C4-2B (cell line): ENCODE measurements around the gene DENND4A.

Source experiments
- ZFX ChIP-seq: fragments of 450-650 bp; IDR thresholded peaks from 2 replicates; pipeline ENCODE4 v1.6.1; 2017
- TF ChIP-seq, protein P1 (sequence below): fragments of 450-650 bp; conservative IDR thresholded peaks from 2 replicates; pipeline ENCODE4 v1.5.1; 2017; ENCODE audit warnings: mild to moderate bottlenecking

DNA sequence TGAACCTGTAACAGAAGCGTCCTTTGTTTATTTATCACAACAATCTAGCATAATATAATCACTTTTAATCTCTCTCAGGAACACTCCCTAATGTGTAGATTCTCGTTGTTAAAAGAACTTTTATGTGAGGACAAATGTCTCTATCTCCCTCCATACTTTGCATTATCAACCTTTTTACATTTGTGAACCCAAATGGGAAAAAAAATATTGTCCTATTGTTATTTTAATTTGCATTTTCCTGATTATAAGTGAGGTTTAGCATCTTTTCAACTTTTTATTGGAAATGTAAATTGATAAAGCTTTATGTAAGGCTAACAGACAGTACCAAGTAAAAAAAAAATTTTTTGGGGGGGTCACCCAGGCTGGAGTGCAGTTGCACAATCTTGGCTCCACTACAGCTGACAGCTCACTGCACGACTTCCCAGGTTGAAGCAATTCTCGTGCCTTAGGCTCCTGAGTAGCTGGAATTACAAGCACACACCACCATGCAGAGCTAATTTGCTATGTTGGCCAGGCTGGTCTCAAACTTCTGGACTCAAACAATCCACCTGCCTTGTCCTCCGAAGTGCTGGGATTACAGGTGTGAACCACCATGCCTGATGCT lies 33.0 kb upstream of the DENND4A start:
- TF ChIP-seq, protein P1, sequence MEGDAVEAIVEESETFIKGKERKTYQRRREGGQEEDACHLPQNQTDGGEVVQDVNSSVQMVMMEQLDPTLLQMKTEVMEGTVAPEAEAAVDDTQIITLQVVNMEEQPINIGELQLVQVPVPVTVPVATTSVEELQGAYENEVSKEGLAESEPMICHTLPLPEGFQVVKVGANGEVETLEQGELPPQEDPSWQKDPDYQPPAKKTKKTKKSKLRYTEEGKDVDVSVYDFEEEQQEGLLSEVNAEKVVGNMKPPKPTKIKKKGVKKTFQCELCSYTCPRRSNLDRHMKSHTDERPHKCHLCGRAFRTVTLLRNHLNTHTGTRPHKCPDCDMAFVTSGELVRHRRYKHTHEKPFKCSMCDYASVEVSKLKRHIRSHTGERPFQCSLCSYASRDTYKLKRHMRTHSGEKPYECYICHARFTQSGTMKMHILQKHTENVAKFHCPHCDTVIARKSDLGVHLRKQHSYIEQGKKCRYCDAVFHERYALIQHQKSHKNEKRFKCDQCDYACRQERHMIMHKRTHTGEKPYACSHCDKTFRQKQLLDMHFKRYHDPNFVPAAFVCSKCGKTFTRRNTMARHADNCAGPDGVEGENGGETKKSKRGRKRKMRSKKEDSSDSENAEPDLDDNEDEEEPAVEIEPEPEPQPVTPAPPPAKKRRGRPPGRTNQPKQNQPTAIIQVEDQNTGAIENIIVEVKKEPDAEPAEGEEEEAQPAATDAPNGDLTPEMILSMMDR, result no peak
- no peak for TF ChIP-seq ZFX
